SH-SY5Y (cell line): Measurements from ENCODE around the gene STEAP3.

Source experiments
- GATA2 ChIP-seq: IDR thresholded peaks from 2 replicates; pipeline ENCODE4 v1.6.1; 2011; ENCODE audit warnings: mild to moderate bottlenecking, low read depth, low read length
- GATA3 ChIP-seq: IDR thresholded peaks from 2 replicates; pipeline ENCODE4 v1.6.1; 2011; ENCODE audit warnings: low read depth, mild to moderate bottlenecking, low read length, moderate library complexity

GRCh38 chr2:119307419-119308140 lies 83.9 kb downstream of the STEAP3 start:
- TF ChIP-seq GATA2 (no peak), GATA3 (no peak)
